CD4-positive, alpha-beta T cell treated with Interleukin-6 for 4 hours (primary cell): ENCODE data around the gene HNRNPDL.
A peak's percentile ranks its signal among the peaks of the same experiment; 100 is the strongest.

Source experiments
- DNase-seq: peaks from one replicate; pipeline ENCODE4 v3.0.0-alpha.2; 2020; ENCODE audit warnings: mixed read lengths

HNRNPDL gene

GRCh38 chr4:82381661-82382296 is 48.5 kb downstream of the HNRNPDL start:
- DNase-seq, result no peak

GRCh38 chr4:82381235-82381634 is 49.0 kb downstream of the HNRNPDL start:
- DNase-seq, result no peak

- DNase-seq, result no peak
These were observed 49.4 kb downstream of the HNRNPDL start for GRCh38 chr4:82380831-82381230.

- DNase-seq, result no peak
These were observed 49.9 kb downstream of the HNRNPDL start for GRCh38 chr4:82380344-82380743.

DNA sequence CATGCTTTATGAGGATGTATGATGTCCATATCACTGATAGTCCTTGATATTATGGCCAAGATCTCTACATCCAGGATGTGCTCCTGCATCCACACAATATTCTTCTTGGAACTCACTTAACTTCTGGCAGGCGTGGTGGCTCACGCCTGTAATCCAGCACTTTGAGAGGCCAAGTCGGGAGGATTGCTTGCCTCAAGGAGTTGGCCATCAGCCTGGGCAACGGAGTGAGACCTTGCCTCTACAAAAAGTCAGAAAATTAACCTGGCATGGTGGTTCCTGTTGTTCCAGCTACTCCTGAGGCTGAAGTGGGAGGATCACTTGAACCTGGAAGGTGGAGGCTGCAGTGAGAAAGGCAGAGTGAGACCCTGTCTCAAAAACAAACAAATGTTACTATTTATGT is 54.2 kb downstream of the HNRNPDL start:
- DNase-seq, result no peak

GRCh38 chr4:82373816-82374625 is 56.2 kb downstream of the HNRNPDL start, which contains the start of gene HNRNPD:
Gene HNRNPD, minus strand, starts transcription at chr4:82373991. Its CDS starts 313 bp downstream, at chr4:82373678.
- DNase-seq, result peak; percentile 94

DNA sequence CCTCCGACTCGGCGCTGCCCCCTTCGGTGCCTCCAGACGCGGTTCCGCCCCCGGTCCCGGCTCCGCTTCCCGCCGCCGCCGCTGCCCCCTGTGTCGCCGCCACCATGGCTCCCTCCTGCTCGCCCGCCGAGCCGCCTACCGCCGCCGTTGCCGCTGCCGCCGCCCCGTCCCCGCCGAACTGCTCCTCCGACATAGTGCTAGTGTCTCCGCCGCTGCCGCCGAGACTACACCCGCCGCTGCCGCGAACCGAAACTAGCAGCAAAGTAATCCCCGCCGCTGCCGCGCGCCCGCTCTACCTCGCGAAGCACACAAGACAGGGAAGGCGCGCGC is 56.8 kb downstream of the HNRNPDL start:
- no peak for DNase-seq
